Lower leg skin (tissue), 3 donors: ENCODE data around the gene KCTD5.

Source experiments
- POLR2A ChIP-seq, 2 donors: fragments of 450-650 bp; IDR thresholded peaks; one replicate each; pipeline ENCODE4 v1.6.1; 2016 to 2017; ENCODE audit warnings: antibody characterized with exemption in 2 of 2, mild to moderate bottlenecking in 1 of 2, moderate library complexity in 1 of 2
- TF ChIP-seq, protein P1 (sequence below), 3 donors: fragments of 450-650 bp; IDR thresholded peaks; one replicate each; pipeline ENCODE4 v1.5.1; 2016; ENCODE audit warnings: antibody characterized with exemption in 3 of 3, mild to moderate bottlenecking in 3 of 3, moderate library complexity in 2 of 3

DNA sequence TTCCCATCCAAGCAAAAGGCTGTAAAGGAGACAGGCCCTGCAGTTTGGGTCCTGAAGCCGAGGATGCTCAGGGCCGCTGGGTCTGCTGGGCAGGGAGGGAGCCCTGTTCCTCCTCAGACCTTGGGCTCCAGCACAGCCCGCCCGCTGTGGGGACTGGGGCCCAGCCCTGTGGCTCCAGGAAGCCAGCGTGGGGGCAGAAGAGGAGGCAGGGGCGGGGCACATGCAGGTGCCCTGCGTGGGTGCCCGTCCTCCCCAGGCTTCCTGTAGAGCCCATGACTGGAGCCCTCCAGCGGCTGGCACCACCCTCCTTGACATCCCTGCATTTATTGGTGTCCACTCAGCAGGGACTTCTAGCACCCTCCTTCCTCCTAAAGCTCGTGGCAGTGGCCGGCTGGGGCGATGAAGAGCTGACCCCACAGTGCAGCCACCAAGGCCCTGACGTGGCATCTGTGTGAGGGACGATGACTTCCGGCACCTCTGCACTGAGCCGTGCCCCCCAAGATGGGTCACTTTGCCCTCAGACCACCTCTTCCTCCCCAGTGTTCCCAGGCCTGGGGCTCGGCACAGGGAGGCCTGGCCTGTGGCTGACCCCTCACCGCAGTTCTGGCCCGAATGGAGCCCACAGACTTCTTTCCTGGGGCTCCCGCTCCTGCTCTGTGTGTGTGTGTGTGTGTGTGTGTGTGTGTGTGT lies 27.8 kb downstream of the KCTD5 start:
- TF ChIP-seq, protein P1, sequence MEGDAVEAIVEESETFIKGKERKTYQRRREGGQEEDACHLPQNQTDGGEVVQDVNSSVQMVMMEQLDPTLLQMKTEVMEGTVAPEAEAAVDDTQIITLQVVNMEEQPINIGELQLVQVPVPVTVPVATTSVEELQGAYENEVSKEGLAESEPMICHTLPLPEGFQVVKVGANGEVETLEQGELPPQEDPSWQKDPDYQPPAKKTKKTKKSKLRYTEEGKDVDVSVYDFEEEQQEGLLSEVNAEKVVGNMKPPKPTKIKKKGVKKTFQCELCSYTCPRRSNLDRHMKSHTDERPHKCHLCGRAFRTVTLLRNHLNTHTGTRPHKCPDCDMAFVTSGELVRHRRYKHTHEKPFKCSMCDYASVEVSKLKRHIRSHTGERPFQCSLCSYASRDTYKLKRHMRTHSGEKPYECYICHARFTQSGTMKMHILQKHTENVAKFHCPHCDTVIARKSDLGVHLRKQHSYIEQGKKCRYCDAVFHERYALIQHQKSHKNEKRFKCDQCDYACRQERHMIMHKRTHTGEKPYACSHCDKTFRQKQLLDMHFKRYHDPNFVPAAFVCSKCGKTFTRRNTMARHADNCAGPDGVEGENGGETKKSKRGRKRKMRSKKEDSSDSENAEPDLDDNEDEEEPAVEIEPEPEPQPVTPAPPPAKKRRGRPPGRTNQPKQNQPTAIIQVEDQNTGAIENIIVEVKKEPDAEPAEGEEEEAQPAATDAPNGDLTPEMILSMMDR (IDR thresholded peaks at IDR 0.05) = no peak
- no peak for TF ChIP-seq POLR2A (IDR thresholded peaks at IDR 0.05)
